ENCODE data around the gene BTK.
"Not testable (repeated sequence)": the region's sequence is repeated elsewhere in the genome, so short reads cannot be mapped to it uniquely, and the experiment has no call there.

The BTK gene

DNA sequence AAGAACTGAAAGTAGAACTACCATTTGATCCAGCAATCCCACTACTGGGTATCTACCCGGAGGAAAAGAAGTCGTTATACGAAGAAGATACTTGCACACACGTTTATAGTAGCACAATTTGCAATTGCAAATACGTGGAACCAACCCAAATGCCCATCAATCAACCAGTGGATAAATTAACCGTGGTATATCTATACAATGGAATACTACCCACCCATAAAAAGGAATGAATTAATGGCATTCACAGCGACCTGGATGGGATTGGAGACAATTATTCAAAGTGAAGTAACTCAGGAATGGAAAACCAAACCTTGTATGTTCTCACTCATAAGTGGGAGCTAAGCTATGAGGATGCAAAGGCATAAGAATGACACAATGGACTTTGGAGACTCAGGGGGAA is 51.7 kb downstream of the BTK start:
- not testable (repeated sequence) for DNase-seq

GRCh38 chrX:101326600-101326999 is 59.4 kb downstream of the BTK start:
- DNase-seq = not testable (repeated sequence)

GRCh38 chrX:101303790-101304189 is 82.2 kb downstream of the BTK start:
- no peak for DNase-seq
